Stimulated activated CD8-positive, alpha-beta memory T cell treated with anti-CD3 and anti-CD28 coated beads, Interleukin-4, amount 100 ng/mL, for 4 hours (primary cell): ENCODE data around the gene SHANK2.
"Not testable (repeated sequence)": the region's sequence is repeated elsewhere in the genome, so short reads cannot be mapped to it uniquely, and the experiment has no call there.

ENCODE experiments used
- DNase-seq, 2 donors: peaks; one replicate each; pipeline ENCODE4 v3.0.0-alpha.2; 2020; ENCODE audit warnings: low read depth in 2 of 2, low spot score in 1 of 2

The SHANK2 gene

DNA sequence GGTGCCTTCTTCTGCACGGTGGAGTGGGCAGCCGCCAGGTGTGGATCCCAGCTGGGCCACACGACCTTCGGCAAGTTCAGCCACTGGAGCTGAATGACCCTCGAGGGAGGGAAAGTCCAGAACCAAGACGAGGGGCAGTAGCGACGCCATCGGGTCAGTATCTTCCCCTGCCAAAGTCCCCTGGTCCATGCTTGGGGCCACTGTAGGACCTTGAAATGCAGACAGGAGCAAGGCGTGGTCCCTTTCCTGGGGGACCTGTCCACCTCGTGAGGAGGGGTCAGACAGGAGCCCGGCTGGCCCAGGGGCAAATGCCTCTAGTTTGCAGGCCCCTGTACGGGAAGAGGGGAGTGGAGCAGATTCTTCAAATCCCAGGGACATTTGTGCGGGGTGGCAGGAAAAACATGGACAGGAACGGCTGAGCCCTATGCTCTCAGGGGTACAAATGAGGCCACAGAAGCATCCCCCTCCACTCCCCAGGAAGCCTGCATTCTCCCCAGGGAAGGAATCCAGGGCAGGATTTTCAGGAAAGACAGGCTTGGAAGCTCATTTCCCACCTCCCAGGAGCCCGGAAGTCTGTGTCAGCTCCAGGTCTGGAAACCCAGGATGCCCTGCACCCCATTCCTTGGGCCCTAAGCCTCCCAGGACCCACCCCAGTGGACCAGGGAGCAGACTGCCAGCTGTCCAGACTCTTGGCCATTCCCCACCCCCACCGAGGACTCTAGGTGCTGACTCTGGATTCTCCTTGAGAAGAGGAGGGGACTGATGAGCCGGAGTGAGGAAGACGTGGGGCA lies 6.6 kb downstream of the SHANK2 start:
- no peak for DNase-seq

- no peak for DNase-seq
Observed at GRCh38 chr11:71244116-71244810, 8.1 kb downstream of the SHANK2 start.

- DNase-seq, result no peak
Observed at GRCh38 chr11:71242391-71242790, 10.0 kb downstream of the SHANK2 start.

DNA sequence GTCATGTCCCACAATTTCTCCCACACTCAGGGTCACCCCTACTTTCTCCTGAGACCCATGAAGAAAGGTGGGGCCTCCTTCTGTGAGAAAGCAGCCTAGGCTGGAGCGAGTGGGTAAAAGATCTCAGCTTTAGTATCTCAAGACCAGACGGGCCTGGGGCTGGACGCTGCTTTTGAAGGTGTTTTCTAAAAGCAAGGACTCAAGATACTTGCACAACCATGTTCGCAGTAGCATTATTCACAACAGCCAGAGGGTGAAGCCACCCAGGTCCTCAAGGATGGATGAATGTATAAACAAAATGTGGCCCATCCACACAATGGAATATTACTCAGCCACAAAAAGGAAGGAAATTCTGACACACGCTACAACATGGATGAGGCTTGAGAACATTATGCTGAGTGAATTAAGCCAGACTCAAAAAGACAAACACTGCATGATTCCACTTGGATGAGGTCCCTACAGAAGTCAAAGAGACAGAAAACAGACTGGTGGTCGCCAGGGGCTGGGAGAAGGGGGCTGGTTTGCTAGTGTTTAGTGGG lies 10.6 kb downstream of the SHANK2 start:
- DNase-seq, result no peak

- DNase-seq, result no peak
Observed at GRCh38 chr11:71240865-71241691, 11.3 kb downstream of the SHANK2 start.

DNA sequence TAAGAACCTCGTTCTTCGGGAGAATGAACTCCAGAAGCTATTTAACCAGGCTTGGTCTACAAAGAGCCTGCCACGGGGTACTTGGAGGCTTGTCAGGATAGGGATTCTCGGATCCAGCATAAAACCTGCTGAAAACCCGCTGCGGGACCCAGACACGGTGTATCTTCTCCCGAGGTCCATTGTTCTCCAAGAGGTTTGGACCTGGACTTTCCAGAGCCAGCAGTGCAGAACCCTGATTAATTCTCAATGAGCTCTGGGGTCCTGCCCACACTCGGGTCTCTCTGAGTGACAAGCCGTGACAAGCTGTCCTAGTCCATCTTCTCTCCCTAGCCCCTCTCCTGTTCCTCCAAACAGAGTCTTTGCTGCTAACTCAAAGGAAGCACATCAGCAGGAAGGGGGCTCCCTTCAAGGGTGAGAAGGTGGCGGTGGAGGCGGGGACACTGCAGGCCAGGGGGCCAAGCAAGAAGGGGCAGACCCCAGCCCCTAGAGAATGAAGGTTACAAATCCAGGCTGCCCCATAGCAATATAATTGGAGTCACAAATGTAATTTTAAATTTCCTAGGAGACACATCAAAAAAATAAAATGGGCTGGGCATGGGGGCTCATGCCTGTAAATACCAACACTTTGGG lies 12.2 kb downstream of the SHANK2 start:
- no peak for DNase-seq

- no peak for DNase-seq
Observed at GRCh38 chr11:71239581-71239980, 12.8 kb downstream of the SHANK2 start.

- no peak for DNase-seq
Observed at GRCh38 chr11:71238941-71239340, 13.4 kb downstream of the SHANK2 start.

DNA sequence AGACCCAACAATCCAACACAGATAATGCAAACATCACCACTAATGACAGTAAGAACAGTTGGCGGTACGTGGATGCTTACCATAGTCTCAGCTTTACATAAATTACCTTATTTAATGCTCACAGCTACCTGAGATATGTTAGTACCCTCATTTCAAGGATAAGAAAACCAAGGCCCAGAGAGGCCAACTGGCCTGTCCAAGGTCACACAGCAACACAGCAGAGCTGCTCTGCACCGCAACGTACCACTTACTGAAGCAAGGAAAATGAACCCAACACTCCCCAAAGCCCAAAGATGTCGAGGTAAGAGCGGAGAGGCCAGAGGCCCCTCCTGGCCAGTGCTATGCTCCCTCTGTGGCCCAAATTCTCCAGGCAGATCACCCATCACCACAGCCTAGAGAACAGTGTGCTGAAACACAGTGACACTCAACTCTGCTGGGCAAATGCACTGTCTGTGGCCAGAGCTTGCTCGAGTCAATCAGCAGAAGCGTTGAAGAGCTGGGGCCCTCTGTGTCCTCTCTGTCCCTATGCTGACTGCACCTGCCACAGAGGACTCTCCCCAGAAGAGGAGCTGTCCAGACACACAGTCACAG lies 14.0 kb downstream of the SHANK2 start:
- DNase-seq, result no peak

DNA sequence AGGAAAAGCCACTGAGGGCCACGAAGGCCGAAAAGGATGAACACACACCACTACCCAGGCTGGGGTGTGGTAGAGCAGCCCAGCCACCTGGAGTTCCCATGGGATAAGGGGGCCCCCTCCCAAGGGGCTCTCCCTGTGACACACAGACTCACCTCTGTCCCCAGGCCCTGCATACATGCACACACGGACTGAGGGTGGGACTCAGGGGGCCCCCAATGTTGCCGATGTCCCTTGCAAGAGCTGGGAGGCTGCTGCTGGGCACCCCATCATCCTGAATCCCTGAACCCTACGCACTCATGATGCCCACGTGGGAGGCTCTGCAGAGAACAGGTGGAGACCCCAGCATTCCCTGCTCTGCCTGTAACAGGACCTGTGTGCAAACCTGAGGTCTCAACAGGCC lies 14.5 kb downstream of the SHANK2 start:
- no peak for DNase-seq

GRCh38 chr11:71236836-71237475 lies 15.4 kb downstream of the SHANK2 start:
- no peak for DNase-seq

GRCh38 chr11:71235719-71236118 lies 16.7 kb downstream of the SHANK2 start:
- DNase-seq, result no peak

DNA sequence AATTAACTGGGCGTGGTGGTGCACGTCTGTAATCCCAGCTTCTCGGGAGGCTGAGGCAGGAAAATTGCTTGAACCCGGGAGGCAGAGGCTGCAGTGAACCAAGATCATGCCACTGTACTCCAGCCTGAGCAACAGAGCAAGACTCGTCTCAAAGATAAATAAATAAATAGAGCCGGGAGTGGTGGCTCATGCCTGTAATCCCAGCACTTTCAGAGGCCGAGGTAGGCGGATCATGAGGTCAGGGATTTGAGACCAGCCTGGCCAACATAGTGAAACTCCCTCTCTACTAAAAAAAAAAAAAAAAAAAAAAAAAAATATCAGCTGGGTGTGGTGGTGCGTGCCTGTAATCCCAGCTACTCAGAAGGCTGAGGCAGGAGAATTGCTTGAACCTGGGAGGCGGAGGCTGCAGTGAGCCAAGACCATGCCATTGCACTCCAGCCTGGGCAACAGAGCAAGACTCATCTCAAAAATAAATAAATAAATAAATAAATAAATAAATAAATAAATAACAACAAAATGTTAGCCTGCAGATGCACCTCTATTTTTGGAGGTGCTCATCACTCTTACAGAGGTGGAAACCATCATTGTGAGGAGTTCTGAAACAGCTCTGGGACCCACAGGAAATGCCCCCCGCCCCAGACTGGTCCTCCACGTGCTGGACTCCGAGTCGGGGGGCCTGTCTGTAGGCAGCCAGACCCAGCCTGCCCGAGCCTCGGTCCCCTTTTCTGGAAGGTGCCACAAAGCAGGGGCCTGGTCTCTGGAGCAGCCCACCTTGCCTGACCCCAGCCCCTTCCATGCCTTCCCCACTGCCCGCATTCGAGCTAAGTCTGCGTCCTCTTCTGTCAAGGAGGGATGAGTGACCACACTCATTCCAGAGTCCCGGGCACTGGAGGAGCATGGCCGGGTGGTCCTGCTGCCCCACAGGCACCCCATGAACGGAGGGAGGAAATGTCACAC lies 18.2 kb downstream of the SHANK2 start:
- not testable (repeated sequence) for DNase-seq

GRCh38 chr11:71232364-71232763 lies 20.0 kb downstream of the SHANK2 start:
- no peak for DNase-seq

DNA sequence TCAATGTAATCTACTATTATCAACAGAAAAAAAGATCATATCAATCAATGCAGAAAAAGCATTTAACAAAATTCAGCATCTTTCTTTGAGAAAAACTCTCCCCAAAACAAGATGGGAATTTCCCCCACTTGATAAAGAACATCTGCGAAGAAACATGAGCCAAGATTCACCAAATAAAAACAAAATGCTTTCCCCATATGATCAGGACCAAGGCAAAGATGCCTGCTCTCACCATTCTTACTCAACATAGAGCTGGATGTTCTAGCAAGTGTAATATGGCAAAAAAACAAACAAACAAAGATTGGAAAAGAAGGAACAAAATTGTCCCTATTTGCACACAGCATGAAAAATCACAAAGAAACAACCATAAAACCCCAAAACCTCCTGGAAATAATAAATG lies 23.4 kb downstream of the SHANK2 start:
- DNase-seq, result no peak

DNA sequence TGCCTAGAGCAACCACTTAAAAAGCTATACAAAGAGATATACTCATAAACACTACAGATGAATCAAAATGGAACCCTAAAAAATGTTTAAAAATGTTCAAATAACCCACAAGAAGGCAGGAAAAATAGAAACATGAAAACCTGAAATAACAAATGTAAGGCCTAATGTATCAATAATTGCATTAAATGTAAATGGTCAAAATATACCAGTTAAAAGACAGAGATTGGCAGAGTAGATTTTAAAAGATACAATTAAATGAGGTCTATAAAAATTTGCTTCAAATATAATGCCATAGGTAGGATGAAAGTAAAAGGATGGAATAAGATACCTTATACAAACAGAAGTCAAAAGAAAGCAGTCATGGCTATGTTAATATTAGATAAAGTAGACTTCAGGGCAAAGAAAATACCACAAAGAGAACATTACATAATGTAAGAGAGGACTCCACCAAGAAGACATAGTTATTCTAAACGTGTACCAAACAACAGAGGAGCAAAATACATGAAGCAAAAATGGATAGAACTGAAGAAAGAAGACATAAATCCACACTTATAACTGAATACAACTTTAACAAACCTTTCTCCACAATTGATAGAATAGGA lies 25.2 kb downstream of the SHANK2 start:
- DNase-seq, result no peak

- DNase-seq, result no peak
Observed at GRCh38 chr11:71223671-71224660, 28.4 kb downstream of the SHANK2 start.

DNA sequence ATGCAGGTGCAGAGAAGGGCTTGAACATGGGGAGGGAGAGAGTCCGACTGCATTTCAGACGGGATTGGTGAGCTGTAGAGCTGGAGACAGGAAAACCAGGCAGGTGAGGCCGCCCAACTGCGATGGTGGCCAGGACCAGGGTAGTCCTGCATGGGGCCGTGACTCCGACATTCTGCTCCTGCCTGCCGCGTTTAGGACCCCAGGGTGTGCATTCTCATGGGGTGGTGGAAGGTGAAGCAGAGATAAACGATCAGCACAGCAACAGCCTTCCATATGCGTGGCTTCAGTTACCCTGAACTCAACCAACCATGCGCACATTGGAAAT lies 29.3 kb downstream of the SHANK2 start:
- DNase-seq, result no peak
